Stimulated activated CD8-positive, alpha-beta memory T cell treated with anti-CD3 and anti-CD28 coated beads, Interleukin-4, amount 100 ng/mL, for 24 hours (primary cell): ENCODE measurements around the gene HECW1.

Source experiments
- DNase-seq: peaks from one replicate; pipeline ENCODE4 v3.0.0-alpha.2; 2020; ENCODE audit warnings: low read depth

Gene HECW1

GRCh38 chr7:43612599-43613589 is 500.4 kb downstream of the HECW1 start:
- DNase-seq: no peak
